Measurements from ENCODE around the gene CIAO1. TPM values are rescaled to one million over a fixed set of nuclear protein-coding genes. Genes with fewer than 3 reads are reported as not detected.

Gene CIAO1
- total RNA-seq, 1 donor from 2014 or later: 110 TPM

GRCh38 chr2:96241227-96241626 lies 24.8 kb upstream of the CIAO1 start:
- no peak for DNase-seq
- Mint-ChIP-seq H3K9me3 (peaks cover 9% of the 10 kb centered on the region), H3K4me1 (peaks cover 39% of the 10 kb centered on the region), H3K36me3 (ENCODE audit: low read depth) (peaks cover 22% of the 10 kb centered on the region), H3K4me3 (peak overlapping the region; percentile 69), H3K27ac (peak overlapping the region; percentile 93), H3K27me3 (no peaks in the 10 kb centered on the region)
- intact Hi-C loops (cut with micrococcal nuclease): no loop called here

GRCh38 chr2:96241900-96242611 lies 24.0 kb upstream of the CIAO1 start:
- H3K27me3 Mint-ChIP-seq: no peaks in the 10 kb centered on the region
- H3K36me3 Mint-ChIP-seq (ENCODE audit: low read depth): peaks cover 22% of the 10 kb centered on the region
- peak overlapping the region; percentile 93 for H3K27ac Mint-ChIP-seq
- H3K4me1 Mint-ChIP-seq: peaks cover 45% of the 10 kb centered on the region
- H3K9me3 Mint-ChIP-seq: peaks cover 9% of the 10 kb centered on the region
- peak; percentile 89 for DNase-seq
- peak overlapping the region; percentile 69 for H3K4me3 Mint-ChIP-seq
- intact Hi-C loops (cut with micrococcal nuclease): loop anchor here (1.0 to 2.0 kb wide), 2 partner anchors 24 to 33 kb away; partner anchors contain the start of genes CIAO1 and STARD7

GRCh38 chr2:96243843-96244242 lies 22.2 kb upstream of the CIAO1 start:
- intact Hi-C loops (cut with micrococcal nuclease): loop anchor here (2.0 kb wide), 1 partner anchor 35 kb away; the partner anchor contains the start of gene STARD7
- peaks cover 9% of the 10 kb centered on the region for H3K9me3 Mint-ChIP-seq
- H3K27ac Mint-ChIP-seq: no peak overlapping the region
- H3K4me3 Mint-ChIP-seq: no peak overlapping the region
- no peak for DNase-seq
- peaks cover 29% of the 10 kb centered on the region for H3K36me3 Mint-ChIP-seq (ENCODE audit: low read depth)
- no peaks in the 10 kb centered on the region for H3K27me3 Mint-ChIP-seq
- H3K4me1 Mint-ChIP-seq: peaks cover 51% of the 10 kb centered on the region

- intact Hi-C loops (cut with micrococcal nuclease): no loop called here
- H3K27ac Mint-ChIP-seq: peak overlapping the region; percentile 73
- H3K4me3 Mint-ChIP-seq: no peak overlapping the region
- no peak for DNase-seq
- peaks cover 51% of the 10 kb centered on the region for H3K4me1 Mint-ChIP-seq
- H3K36me3 Mint-ChIP-seq (ENCODE audit: low read depth): peaks cover 40% of the 10 kb centered on the region
- peaks cover 9% of the 10 kb centered on the region for H3K9me3 Mint-ChIP-seq
- no peaks in the 10 kb centered on the region for H3K27me3 Mint-ChIP-seq
These were observed 20.2 kb upstream of the CIAO1 start for GRCh38 chr2:96245609-96246390.

GRCh38 chr2:96247009-96247408 lies 19.0 kb upstream of the CIAO1 start:
- H3K36me3 Mint-ChIP-seq (ENCODE audit: low read depth): peaks cover 45% of the 10 kb centered on the region
- intact Hi-C loops (cut with micrococcal nuclease): no loop called here
- peak overlapping the region; percentile 27 for H3K27ac Mint-ChIP-seq
- DNase-seq: no peak
- no peak overlapping the region for H3K4me3 Mint-ChIP-seq
- peaks cover 44% of the 10 kb centered on the region for H3K4me1 Mint-ChIP-seq
- H3K27me3 Mint-ChIP-seq: no peaks in the 10 kb centered on the region
- H3K9me3 Mint-ChIP-seq: peaks cover 9% of the 10 kb centered on the region

- no peak for DNase-seq
- Mint-ChIP-seq H3K4me1 (peaks cover 36% of the 10 kb centered on the region), H3K9me3 (peaks cover 9% of the 10 kb centered on the region), H3K36me3 (ENCODE audit: low read depth) (peaks cover 50% of the 10 kb centered on the region), H3K27me3 (no peaks in the 10 kb centered on the region), H3K27ac (peak overlapping the region; percentile 6), H3K4me3 (no peak overlapping the region)
- intact Hi-C loops (cut with micrococcal nuclease): no loop called here
These were observed 18.1 kb upstream of the CIAO1 start for GRCh38 chr2:96247896-96248295.

- no peak overlapping the region for H3K27ac Mint-ChIP-seq
- H3K9me3 Mint-ChIP-seq: peaks cover 9% of the 10 kb centered on the region
These were observed 17.4 kb upstream of the CIAO1 start for GRCh38 chr2:96248624-96249023.

GRCh38 chr2:96249654-96250053 lies 16.4 kb upstream of the CIAO1 start:
- no peak overlapping the region for H3K4me3 Mint-ChIP-seq
- no peak for DNase-seq
- H3K27ac Mint-ChIP-seq: peak overlapping the region; percentile 30
- H3K27me3 Mint-ChIP-seq: no peaks in the 10 kb centered on the region
- peaks cover 54% of the 10 kb centered on the region for H3K36me3 Mint-ChIP-seq (ENCODE audit: low read depth)
- peaks cover 32% of the 10 kb centered on the region for H3K4me1 Mint-ChIP-seq
- H3K9me3 Mint-ChIP-seq: peaks cover 9% of the 10 kb centered on the region
- intact Hi-C loops (cut with micrococcal nuclease): no loop called here

More at GRCh38 chr2:96248624-96249023, 17.4 kb upstream of the CIAO1 start:
- peaks cover 50% of the 10 kb centered on the region for H3K36me3 Mint-ChIP-seq (ENCODE audit: low read depth)
- no peaks in the 10 kb centered on the region for H3K27me3 Mint-ChIP-seq
- H3K4me1 Mint-ChIP-seq: peaks cover 32% of the 10 kb centered on the region
- intact Hi-C loops (cut with micrococcal nuclease): no loop called here
- DNase-seq: no peak
- no peak overlapping the region for H3K4me3 Mint-ChIP-seq

GRCh38 chr2:96250188-96250587 lies 15.8 kb upstream of the CIAO1 start:
- DNase-seq: no peak
- peak overlapping the region; percentile 69 for H3K27ac Mint-ChIP-seq
- H3K27me3 Mint-ChIP-seq: no peaks in the 10 kb centered on the region
- intact Hi-C loops (cut with micrococcal nuclease): no loop called here
- H3K9me3 Mint-ChIP-seq: peaks cover 9% of the 10 kb centered on the region
- peaks cover 54% of the 10 kb centered on the region for H3K36me3 Mint-ChIP-seq (ENCODE audit: low read depth)
- peaks cover 30% of the 10 kb centered on the region for H3K4me1 Mint-ChIP-seq
- H3K4me3 Mint-ChIP-seq: no peak overlapping the region

- H3K4me1 Mint-ChIP-seq: peaks cover 21% of the 10 kb centered on the region
- H3K36me3 Mint-ChIP-seq (ENCODE audit: low read depth): peaks cover 57% of the 10 kb centered on the region
- no peak for DNase-seq
- no peak overlapping the region for H3K4me3 Mint-ChIP-seq
- no peaks in the 10 kb centered on the region for H3K9me3 Mint-ChIP-seq
- intact Hi-C loops (cut with micrococcal nuclease): no loop called here
- H3K27me3 Mint-ChIP-seq: no peaks in the 10 kb centered on the region
- peak overlapping the region; percentile 55 for H3K27ac Mint-ChIP-seq
These were observed 14.2 kb upstream of the CIAO1 start for GRCh38 chr2:96251721-96252292.

GRCh38 chr2:96252526-96252925 lies 13.5 kb upstream of the CIAO1 start:
- peaks cover 22% of the 10 kb centered on the region for H3K4me1 Mint-ChIP-seq
- H3K4me3 Mint-ChIP-seq: no peak overlapping the region
- H3K27me3 Mint-ChIP-seq: no peaks in the 10 kb centered on the region
- H3K27ac Mint-ChIP-seq: peak overlapping the region; percentile 16
- peaks cover 60% of the 10 kb centered on the region for H3K36me3 Mint-ChIP-seq (ENCODE audit: low read depth)
- no peak for DNase-seq
- no peaks in the 10 kb centered on the region for H3K9me3 Mint-ChIP-seq
- intact Hi-C loops (cut with micrococcal nuclease): no loop called here

GRCh38 chr2:96253006-96253405 lies 13.0 kb upstream of the CIAO1 start:
- no peaks in the 10 kb centered on the region for H3K9me3 Mint-ChIP-seq
- H3K27ac Mint-ChIP-seq: no peak overlapping the region
- intact Hi-C loops (cut with micrococcal nuclease): no loop called here
- no peak overlapping the region for H3K4me3 Mint-ChIP-seq
- H3K4me1 Mint-ChIP-seq: peaks cover 21% of the 10 kb centered on the region
- no peak for DNase-seq
- peaks cover 56% of the 10 kb centered on the region for H3K36me3 Mint-ChIP-seq (ENCODE audit: low read depth)
- no peaks in the 10 kb centered on the region for H3K27me3 Mint-ChIP-seq

GRCh38 chr2:96254571-96254970 lies 11.5 kb upstream of the CIAO1 start:
- DNase-seq: no peak
- intact Hi-C loops (cut with micrococcal nuclease): no loop called here
- Mint-ChIP-seq H3K4me3 (no peak overlapping the region), H3K36me3 (ENCODE audit: low read depth) (peaks cover 53% of the 10 kb centered on the region), H3K27ac (no peak overlapping the region), H3K27me3 (no peaks in the 10 kb centered on the region), H3K9me3 (no peaks in the 10 kb centered on the region), H3K4me1 (peaks cover 25% of the 10 kb centered on the region)

- intact Hi-C loops (cut with micrococcal nuclease): no loop called here
- Mint-ChIP-seq H3K27ac (peak overlapping the region; percentile 86), H3K36me3 (ENCODE audit: low read depth) (peaks cover 51% of the 10 kb centered on the region), H3K27me3 (no peaks in the 10 kb centered on the region), H3K9me3 (no peaks in the 10 kb centered on the region), H3K4me1 (peaks cover 28% of the 10 kb centered on the region), H3K4me3 (peak overlapping the region; percentile 64)
- no peak for DNase-seq
These were observed 9.4 kb upstream of the CIAO1 start for GRCh38 chr2:96256611-96257113.
